Neural crest cell (in vitro differentiated cells): ENCODE results near the gene H1-8. TPM values are rescaled to one million over a fixed set of nuclear protein-coding genes. Genes with fewer than 3 reads are reported as not detected.
"Not testable (repeated sequence)": the region's sequence is repeated elsewhere in the genome, so short reads cannot be mapped to it uniquely, and the experiment has no call there.

ENCODE experiments used
- DNase-seq: peaks from one replicate; pipeline ENCODE4 v3.0.0; 2021; ENCODE audit warnings: low read depth, mixed read lengths, low spot score
- H3K27ac Mint-ChIP-seq: one replicate; pipeline ENCODE4 v1.8.0; 2021; ENCODE audit warnings: mild to moderate bottlenecking, mixed read lengths; ENCODE audit not compliant: unreplicated experiment
- H3K27me3 Mint-ChIP-seq: 2 replicates; pipeline ENCODE4 v1.8.0; 2021; ENCODE audit warnings: low read depth, mild to moderate bottlenecking, mixed read lengths
- H3K36me3 Mint-ChIP-seq: 2 replicates; pipeline ENCODE4 v1.8.0; 2021; ENCODE audit warnings: low read depth, mild to moderate bottlenecking, mixed read lengths
- H3K4me1 Mint-ChIP-seq: 2 replicates; pipeline ENCODE4 v1.8.0; 2021; ENCODE audit warnings: mixed read lengths
- H3K4me3 Mint-ChIP-seq: one replicate; pipeline ENCODE4 v1.8.0; 2021; ENCODE audit warnings: mild to moderate bottlenecking, mixed read lengths
- H3K9me3 Mint-ChIP-seq: 2 replicates; pipeline ENCODE4 v1.8.0; 2021; ENCODE audit warnings: mixed read lengths
- total RNA-seq: library from RNA; stranded (reverse); gene quantifications from 2 replicates; pipeline ENCODE4 v1.2.1, GENCODE V29; 2021
- TF ChIP-seq, protein P1 (sequence below): fragments of 200-600 bp; sonication (generic); conservative IDR thresholded peaks from 2 replicates; pipeline ENCODE4 v1.5.0; 2021; ENCODE audit warnings: antibody characterized with exemption, mild to moderate bottlenecking

Gene H1-8
- total RNA-seq, 1 donor from 2014 or later: not detected

DNA sequence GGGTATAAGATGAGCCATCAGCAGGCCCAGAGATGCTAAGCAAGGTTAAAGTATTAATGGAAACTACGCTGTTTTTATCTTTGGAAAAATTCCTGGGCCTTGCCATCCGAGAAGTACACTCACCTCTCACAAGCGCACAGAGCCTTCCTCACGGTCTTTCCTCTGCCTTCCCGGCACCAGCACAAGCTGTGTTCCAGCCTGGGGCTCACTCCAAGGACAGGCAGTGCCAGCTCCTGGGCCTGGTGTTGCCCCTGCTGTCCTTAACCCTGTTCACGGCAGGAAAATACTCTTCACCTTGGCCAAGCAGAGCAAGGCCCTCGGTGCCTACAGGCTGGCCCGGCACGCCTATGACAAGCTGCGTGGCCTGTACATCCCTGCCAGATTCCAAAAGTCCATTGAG lies 28.9 kb upstream of the H1-8 start:
- H3K36me3 Mint-ChIP-seq: no peaks in the 10 kb centered on the region
- no peak overlapping the region for H3K4me3 Mint-ChIP-seq
- TF ChIP-seq, protein P1, sequence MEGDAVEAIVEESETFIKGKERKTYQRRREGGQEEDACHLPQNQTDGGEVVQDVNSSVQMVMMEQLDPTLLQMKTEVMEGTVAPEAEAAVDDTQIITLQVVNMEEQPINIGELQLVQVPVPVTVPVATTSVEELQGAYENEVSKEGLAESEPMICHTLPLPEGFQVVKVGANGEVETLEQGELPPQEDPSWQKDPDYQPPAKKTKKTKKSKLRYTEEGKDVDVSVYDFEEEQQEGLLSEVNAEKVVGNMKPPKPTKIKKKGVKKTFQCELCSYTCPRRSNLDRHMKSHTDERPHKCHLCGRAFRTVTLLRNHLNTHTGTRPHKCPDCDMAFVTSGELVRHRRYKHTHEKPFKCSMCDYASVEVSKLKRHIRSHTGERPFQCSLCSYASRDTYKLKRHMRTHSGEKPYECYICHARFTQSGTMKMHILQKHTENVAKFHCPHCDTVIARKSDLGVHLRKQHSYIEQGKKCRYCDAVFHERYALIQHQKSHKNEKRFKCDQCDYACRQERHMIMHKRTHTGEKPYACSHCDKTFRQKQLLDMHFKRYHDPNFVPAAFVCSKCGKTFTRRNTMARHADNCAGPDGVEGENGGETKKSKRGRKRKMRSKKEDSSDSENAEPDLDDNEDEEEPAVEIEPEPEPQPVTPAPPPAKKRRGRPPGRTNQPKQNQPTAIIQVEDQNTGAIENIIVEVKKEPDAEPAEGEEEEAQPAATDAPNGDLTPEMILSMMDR: no peak
- H3K4me1 Mint-ChIP-seq: no peaks in the 10 kb centered on the region
- H3K27ac Mint-ChIP-seq: no peak overlapping the region
- no peaks in the 10 kb centered on the region for H3K27me3 Mint-ChIP-seq
- H3K9me3 Mint-ChIP-seq: no peaks in the 10 kb centered on the region
- no peak for DNase-seq

DNA sequence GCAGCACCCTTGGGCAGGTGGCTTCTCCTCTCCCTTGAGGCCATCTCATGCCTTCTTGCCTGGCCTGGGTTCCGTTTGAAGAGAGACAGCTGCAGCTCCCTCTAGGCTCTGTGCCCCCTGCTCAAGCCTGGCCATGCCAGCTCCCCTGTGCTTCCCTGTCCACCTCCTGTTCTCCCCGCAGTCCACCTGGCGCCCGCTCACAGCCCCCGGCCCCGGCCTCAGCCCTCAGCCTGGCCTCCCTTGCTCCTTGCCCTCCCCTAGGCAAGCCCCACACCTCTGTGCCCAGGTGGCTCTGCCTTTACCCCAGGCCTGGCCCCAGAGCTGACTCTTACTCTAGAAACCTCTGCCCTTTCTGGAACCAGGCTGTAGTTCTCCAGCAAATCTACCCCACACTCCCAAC lies 28.4 kb upstream of the H1-8 start:
- Mint-ChIP-seq H3K27me3 (no peaks in the 10 kb centered on the region), H3K4me1 (no peaks in the 10 kb centered on the region), H3K27ac (no peak overlapping the region), H3K9me3 (no peaks in the 10 kb centered on the region), H3K36me3 (no peaks in the 10 kb centered on the region), H3K4me3 (no peak overlapping the region)
- DNase-seq: no peak
- TF ChIP-seq, protein P1: no peak

DNA sequence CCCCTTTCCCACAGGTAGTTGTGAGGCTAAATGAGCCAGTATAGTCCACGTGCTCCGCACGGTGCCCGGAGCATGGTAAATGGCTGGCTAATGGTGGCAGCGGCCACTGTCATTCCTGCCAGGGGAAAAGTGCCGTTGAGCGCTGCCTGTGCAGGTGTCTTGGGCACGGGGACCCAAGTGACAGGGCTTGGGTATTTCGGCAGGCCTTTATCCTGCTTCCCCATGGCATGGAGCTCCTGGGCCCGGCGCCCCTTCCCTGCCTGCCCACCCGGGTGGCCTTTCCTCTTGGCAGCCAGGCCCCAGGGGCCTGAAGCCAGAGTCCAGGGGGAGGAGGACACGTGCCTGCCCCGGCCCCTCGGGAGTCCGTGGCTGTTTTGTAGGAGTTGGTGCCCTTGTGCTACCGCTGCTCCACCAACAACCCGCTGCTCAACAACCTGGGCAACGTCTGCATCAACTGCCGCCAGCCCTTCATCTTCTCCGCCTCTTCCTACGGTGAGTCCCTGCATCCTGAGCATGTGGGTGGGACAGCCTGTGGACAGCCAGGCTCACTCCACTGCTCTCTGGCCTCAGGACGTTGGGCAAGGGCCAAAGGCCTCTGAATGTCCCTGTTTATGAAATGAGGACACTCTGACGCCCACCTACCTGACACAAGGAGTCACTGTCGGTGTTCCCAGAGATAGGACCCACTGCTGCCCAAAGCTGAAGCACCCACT lies 27.7 kb upstream of the H1-8 start:
- H3K4me1 Mint-ChIP-seq, H3K27me3 Mint-ChIP-seq, H3K27ac Mint-ChIP-seq, H3K9me3 Mint-ChIP-seq, H3K36me3 Mint-ChIP-seq, H3K4me3 Mint-ChIP-seq, DNase-seq: not testable (repeated sequence)

DNA sequence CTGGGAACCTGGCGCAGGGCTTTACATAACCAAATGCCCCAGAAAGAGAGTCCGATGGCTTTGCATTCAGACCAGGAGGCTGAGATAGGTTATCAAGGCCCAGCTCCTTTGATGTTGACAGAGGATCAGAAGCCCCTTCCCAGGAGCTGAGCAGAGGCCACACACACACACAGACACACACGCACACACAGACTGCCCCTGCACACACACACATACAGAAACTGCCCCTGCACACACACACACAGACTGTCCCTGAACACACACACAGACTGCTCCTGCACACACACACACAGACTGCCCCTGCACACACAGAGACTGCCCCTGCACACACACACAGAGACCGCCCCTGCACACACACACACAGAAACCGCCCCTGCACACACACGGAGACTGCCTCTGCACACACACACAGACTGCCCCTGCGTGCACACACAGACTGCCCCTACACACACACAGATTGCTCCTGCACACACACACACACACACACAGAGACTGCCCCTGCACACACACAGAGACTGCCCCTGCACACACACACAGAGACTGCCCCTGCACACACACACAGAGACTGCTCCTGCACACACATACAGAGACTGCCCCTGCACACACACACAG lies 27.0 kb upstream of the H1-8 start:
- not testable (repeated sequence) for H3K9me3 Mint-ChIP-seq, DNase-seq, H3K4me1 Mint-ChIP-seq, H3K27me3 Mint-ChIP-seq, H3K36me3 Mint-ChIP-seq, H3K27ac Mint-ChIP-seq, H3K4me3 Mint-ChIP-seq

DNA sequence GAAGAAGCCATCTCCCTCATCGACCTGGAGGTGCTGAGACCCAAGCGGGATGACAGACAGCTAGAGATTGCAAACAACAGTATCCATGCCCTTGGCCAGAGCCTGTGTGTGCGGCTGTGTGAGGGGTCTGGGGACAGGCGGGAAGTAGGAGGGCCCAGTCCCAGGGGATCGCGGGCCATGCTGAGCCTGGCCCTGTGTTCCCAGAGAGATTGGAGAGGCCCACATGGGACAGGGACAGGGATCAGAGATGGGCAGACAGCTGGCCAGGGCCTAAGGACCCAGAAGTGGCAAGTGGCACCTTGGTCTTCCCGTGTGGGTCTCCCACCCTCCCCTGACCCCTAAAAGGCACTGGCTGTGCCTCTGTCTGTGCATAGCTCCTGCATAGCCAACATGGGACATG lies 25.5 kb upstream of the H1-8 start:
- TF ChIP-seq, protein P1: no peak
- H3K4me3 Mint-ChIP-seq: no peak overlapping the region
- no peak overlapping the region for H3K27ac Mint-ChIP-seq
- H3K27me3 Mint-ChIP-seq: no peaks in the 10 kb centered on the region
- DNase-seq: no peak
- no peaks in the 10 kb centered on the region for H3K9me3 Mint-ChIP-seq
- no peaks in the 10 kb centered on the region for H3K36me3 Mint-ChIP-seq
- H3K4me1 Mint-ChIP-seq: peaks cover 11% of the 10 kb centered on the region

DNA sequence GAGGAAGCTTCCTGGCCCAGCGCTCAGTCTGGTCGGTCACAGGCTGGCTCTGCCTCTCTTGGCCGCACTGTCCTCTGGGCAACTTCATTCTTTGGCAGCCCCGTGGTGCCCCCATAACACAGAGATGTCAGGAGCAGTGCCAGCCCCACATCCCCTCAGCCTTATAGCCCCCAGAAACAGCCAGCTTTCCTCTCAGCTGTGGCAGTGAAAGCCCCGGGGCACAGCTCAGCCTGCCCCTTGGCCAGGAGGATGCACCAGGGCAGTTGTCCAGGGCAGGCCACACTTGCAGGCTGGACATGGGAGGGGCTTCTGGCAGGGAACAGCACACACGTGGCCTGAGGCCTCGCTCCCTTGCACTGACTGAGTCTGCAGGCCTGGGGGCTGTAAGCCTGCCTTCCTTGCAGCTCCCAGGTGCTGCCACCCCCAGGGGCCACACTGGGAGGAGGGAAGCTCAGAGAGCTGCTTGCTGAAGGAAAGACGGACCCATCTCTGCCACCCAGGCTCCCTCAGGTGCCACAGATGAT lies 24.9 kb upstream of the H1-8 start:
- no peaks in the 10 kb centered on the region for H3K27me3 Mint-ChIP-seq
- H3K9me3 Mint-ChIP-seq: no peaks in the 10 kb centered on the region
- no peak overlapping the region for H3K4me3 Mint-ChIP-seq
- no peak for DNase-seq
- H3K4me1 Mint-ChIP-seq: peaks cover 11% of the 10 kb centered on the region
- no peak overlapping the region for H3K27ac Mint-ChIP-seq
- no peaks in the 10 kb centered on the region for H3K36me3 Mint-ChIP-seq
- TF ChIP-seq, protein P1: no peak
